ENCODE measurements around the gene F5.
"Not testable (repeated sequence)": the region's sequence is repeated elsewhere in the genome, so short reads cannot be mapped to it uniquely, and the experiment has no call there.

Gene F5

DNA sequence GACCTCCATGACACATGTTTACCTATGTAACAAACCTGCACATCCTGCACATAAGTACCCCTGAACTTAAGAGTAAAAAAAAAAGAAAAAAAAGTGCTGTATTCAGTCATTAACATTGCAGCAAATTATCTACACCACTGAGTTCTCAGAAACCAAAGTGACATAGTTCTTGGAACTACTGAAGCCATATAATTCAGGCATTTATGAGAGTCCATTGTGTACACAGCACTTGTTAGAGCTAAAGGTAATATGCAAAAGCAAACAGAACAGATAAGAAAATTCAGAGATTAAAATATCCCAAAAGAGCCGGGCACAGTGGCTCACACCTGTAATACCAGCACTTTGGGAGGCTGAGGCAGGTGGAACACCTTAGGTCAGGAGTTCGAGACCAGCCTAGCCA is 38.0 kb downstream of the F5 start:
- TF ChIP-seq NFRKB (IDR thresholded peaks at IDR 0.05), result no peak
- TF ChIP-seq ELF4 (IDR thresholded peaks at IDR 0.05), result no peak
- no peak for TF ChIP-seq FOXA1 (IDR thresholded peaks at IDR 0.05)
- TF ChIP-seq L3MBTL2 (conservative IDR thresholded peaks at IDR 0.05), result no peak
- TF ChIP-seq HDGF (IDR thresholded peaks at IDR 0.05; ENCODE audit: borderline replicate concordance), result no peak
- no peak for TF ChIP-seq CTBP1 (IDR thresholded peaks at IDR 0.05; ENCODE audit: borderline replicate concordance)
- TF ChIP-seq SUZ12 (IDR thresholded peaks at IDR 0.05), result no peak
- TF ChIP-seq SP1 (IDR thresholded peaks at IDR 0.05), result no peak
- no peak for TF ChIP-seq LEF1 (IDR thresholded peaks at IDR 0.05; ENCODE audit: borderline replicate concordance)
- TF ChIP-seq FOXK2 (IDR thresholded peaks at IDR 0.05), result no peak
- TF ChIP-seq FOXM1 (IDR thresholded peaks at IDR 0.05; ENCODE audit: borderline replicate concordance), result no peak
- ChIA-PET CTCF (interaction anchor here (0.9 kb wide), 1 partner anchor 945 kb away, joined by 3 read pairs; no protein-coding TSS in a partner anchor), POLR2A (no interaction called here)
- DNase-seq (ENCODE audit: extremely low spot score), result no peak

GRCh38 chr1:169546087-169546995 is 39.9 kb downstream of the F5 start:
- CTCF ChIA-PET, result interaction anchor here (0.6 to 1.4 kb wide), 8 partner anchors 15 to 385 kb away, joined by 3 to 4 read pairs (median 3); no protein-coding TSS in a partner anchor
- TF ChIP-seq L3MBTL2 (conservative IDR thresholded peaks at IDR 0.05), result no peak
- TF ChIP-seq SP1 (IDR thresholded peaks at IDR 0.05), result no peak
- TF ChIP-seq ZNF384 (IDR thresholded peaks at IDR 0.05), result no peak
- no peak for TF ChIP-seq ARNT (IDR thresholded peaks at IDR 0.05)
- TF ChIP-seq TARDBP (IDR thresholded peaks at IDR 0.05), result no peak
- TF ChIP-seq LEF1 (IDR thresholded peaks at IDR 0.05; ENCODE audit: borderline replicate concordance), result no peak
- no peak for TF ChIP-seq ELF4 (IDR thresholded peaks at IDR 0.05)
- TF ChIP-seq PKNOX1 (IDR thresholded peaks at IDR 0.05), result no peak
- TF ChIP-seq SUZ12 (IDR thresholded peaks at IDR 0.05), result no peak
- no peak for TF ChIP-seq NFRKB (IDR thresholded peaks at IDR 0.05)
- TF ChIP-seq CTBP1 (IDR thresholded peaks at IDR 0.05; ENCODE audit: borderline replicate concordance), result no peak
- TF ChIP-seq FOXM1 (IDR thresholded peaks at IDR 0.05; ENCODE audit: borderline replicate concordance), result no peak
- TF ChIP-seq FOXK2 (IDR thresholded peaks at IDR 0.05), result no peak
- TF ChIP-seq HDGF (IDR thresholded peaks at IDR 0.05; ENCODE audit: borderline replicate concordance), result no peak
- no peak for TF ChIP-seq BHLHE40 (IDR thresholded peaks at IDR 0.05; ENCODE audit: borderline replicate concordance)
- no peak for TF ChIP-seq FOXA1 (IDR thresholded peaks at IDR 0.05)
- DNase-seq (ENCODE audit: extremely low spot score), result peak; percentile 54
- POLR2A ChIA-PET, result no interaction called here

DNA sequence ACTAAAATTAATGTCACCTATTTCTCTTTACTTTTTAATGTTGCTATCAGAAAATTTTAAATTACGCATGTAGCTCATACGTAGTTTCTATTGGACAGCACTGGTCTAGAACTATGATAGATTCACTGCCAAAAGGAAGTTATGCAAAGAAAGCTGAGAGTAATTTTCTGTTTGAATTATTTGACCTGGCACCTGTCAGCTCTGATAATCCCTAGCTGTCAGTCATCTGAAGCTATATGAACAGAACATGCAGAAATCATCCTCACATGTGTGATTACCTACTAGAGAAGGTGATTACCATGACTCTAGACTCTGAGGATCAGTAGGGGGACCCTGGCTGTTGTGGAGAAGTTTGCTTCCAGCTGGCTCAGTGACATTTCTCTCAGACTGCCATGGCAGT is 40.8 kb downstream of the F5 start:
- ChIA-PET POLR2A (no interaction called here), CTCF (interaction anchor here (1.0 kb wide), 1 partner anchor 79 kb away, joined by 3 read pairs; no protein-coding TSS in a partner anchor)
- DNase-seq (ENCODE audit: extremely low spot score), result no peak
- TF ChIP-seq PKNOX1 (IDR thresholded peaks at IDR 0.05) (no peak), L3MBTL2 (conservative IDR thresholded peaks at IDR 0.05) (no peak), NFRKB (IDR thresholded peaks at IDR 0.05) (no peak), HDGF (IDR thresholded peaks at IDR 0.05; ENCODE audit: borderline replicate concordance) (no peak), FOXM1 (IDR thresholded peaks at IDR 0.05; ENCODE audit: borderline replicate concordance) (no peak), ZNF384 (IDR thresholded peaks at IDR 0.05) (no peak), TARDBP (IDR thresholded peaks at IDR 0.05) (no peak), CTBP1 (IDR thresholded peaks at IDR 0.05; ENCODE audit: borderline replicate concordance) (no peak), BHLHE40 (IDR thresholded peaks at IDR 0.05; ENCODE audit: borderline replicate concordance) (no peak), FOXA1 (IDR thresholded peaks at IDR 0.05) (no peak), SP1 (IDR thresholded peaks at IDR 0.05) (no peak), ELF4 (IDR thresholded peaks at IDR 0.05) (no peak), LEF1 (IDR thresholded peaks at IDR 0.05; ENCODE audit: borderline replicate concordance) (no peak), SUZ12 (IDR thresholded peaks at IDR 0.05) (no peak), ARNT (IDR thresholded peaks at IDR 0.05) (no peak), FOXK2 (IDR thresholded peaks at IDR 0.05) (no peak)

- TF ChIP-seq HDGF (IDR thresholded peaks at IDR 0.05; ENCODE audit: borderline replicate concordance) (no peak), NFRKB (IDR thresholded peaks at IDR 0.05) (no peak), CTBP1 (IDR thresholded peaks at IDR 0.05; ENCODE audit: borderline replicate concordance) (no peak), PKNOX1 (IDR thresholded peaks at IDR 0.05) (no peak), ARNT (IDR thresholded peaks at IDR 0.05) (no peak), FOXA1 (IDR thresholded peaks at IDR 0.05) (no peak), ELF4 (IDR thresholded peaks at IDR 0.05) (no peak), SP1 (IDR thresholded peaks at IDR 0.05) (no peak), ZNF384 (IDR thresholded peaks at IDR 0.05) (no peak), TARDBP (IDR thresholded peaks at IDR 0.05) (no peak), L3MBTL2 (conservative IDR thresholded peaks at IDR 0.05) (no peak), SUZ12 (IDR thresholded peaks at IDR 0.05) (no peak), BHLHE40 (IDR thresholded peaks at IDR 0.05; ENCODE audit: borderline replicate concordance) (no peak), LEF1 (IDR thresholded peaks at IDR 0.05; ENCODE audit: borderline replicate concordance) (no peak), FOXK2 (IDR thresholded peaks at IDR 0.05) (no peak)
- no peak for DNase-seq (ENCODE audit: extremely low spot score)
- ChIA-PET POLR2A (no interaction called here), CTCF (no interaction called here)
Measured at GRCh38 chr1:169538998-169539871, 47.0 kb downstream of the F5 start.

DNA sequence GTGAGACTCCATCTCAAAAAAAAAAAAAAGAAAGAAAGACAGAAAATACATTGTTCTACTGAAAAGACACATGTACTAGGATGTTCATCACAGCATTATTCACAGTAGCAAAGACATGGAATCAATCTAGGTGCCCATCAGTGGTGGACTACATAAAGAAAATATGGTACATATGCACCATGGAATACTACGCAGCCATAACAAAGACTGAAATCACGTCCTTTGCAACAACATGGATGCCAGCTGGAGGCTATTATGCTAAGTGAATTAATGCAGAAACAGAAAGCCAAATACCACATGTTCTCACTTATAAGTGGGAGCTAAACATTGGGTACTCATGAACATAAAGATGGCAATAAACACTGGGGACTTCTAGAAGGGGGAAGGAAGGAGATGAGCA is 51.6 kb downstream of the F5 start:
- ChIA-PET POLR2A (no interaction called here), CTCF (interaction anchor here (0.6 kb wide), 1 partner anchor 68 kb away, joined by 3 read pairs; no protein-coding TSS in a partner anchor)
- no peak for DNase-seq (ENCODE audit: extremely low spot score)
- TF ChIP-seq FOXK2 (IDR thresholded peaks at IDR 0.05) (no peak), ARNT (IDR thresholded peaks at IDR 0.05) (no peak), LEF1 (IDR thresholded peaks at IDR 0.05; ENCODE audit: borderline replicate concordance) (no peak), CTBP1 (IDR thresholded peaks at IDR 0.05; ENCODE audit: borderline replicate concordance) (no peak), PKNOX1 (IDR thresholded peaks at IDR 0.05) (no peak), FOXM1 (IDR thresholded peaks at IDR 0.05; ENCODE audit: borderline replicate concordance) (no peak), L3MBTL2 (conservative IDR thresholded peaks at IDR 0.05) (no peak), SP1 (IDR thresholded peaks at IDR 0.05) (no peak), TARDBP (IDR thresholded peaks at IDR 0.05) (no peak), HDGF (IDR thresholded peaks at IDR 0.05; ENCODE audit: borderline replicate concordance) (no peak), NFRKB (IDR thresholded peaks at IDR 0.05) (no peak), BHLHE40 (IDR thresholded peaks at IDR 0.05; ENCODE audit: borderline replicate concordance) (no peak), ELF4 (IDR thresholded peaks at IDR 0.05) (no peak), FOXA1 (IDR thresholded peaks at IDR 0.05) (no peak), ZNF384 (IDR thresholded peaks at IDR 0.05) (no peak), SUZ12 (IDR thresholded peaks at IDR 0.05) (no peak)

GRCh38 chr1:169533528-169534190 is 52.6 kb downstream of the F5 start:
- CTCF ChIA-PET; DNase-seq (ENCODE audit: extremely low spot score); POLR2A ChIA-PET: not testable (repeated sequence)
